NCI-H146 treated with DMSO at 0.1 percent for 48 hours (cell line): Measurements from ENCODE around the gene ZC3HAV1.
"Not testable (repeated sequence)": the region's sequence is repeated elsewhere in the genome, so short reads cannot be mapped to it uniquely, and the experiment has no call there.

Source experiments
- DNase-seq: peaks from one replicate; lab custom pipeline; 2025; ENCODE audit not compliant: unreplicated experiment; lab: John Stamatoyannopoulos, UW

ZC3HAV1 gene

GRCh38 chr7:139112741-139113250 lies 3.3 kb upstream of the ZC3HAV1 start:
- no peak for DNase-seq

GRCh38 chr7:139112316-139112715 lies 2.8 kb upstream of the ZC3HAV1 start:
- no peak for DNase-seq

- no peak for DNase-seq
Observed at GRCh38 chr7:139111811-139112301, 2.3 kb upstream of the ZC3HAV1 start.

- DNase-seq = no peak
Observed at GRCh38 chr7:139111147-139111546, 1.6 kb upstream of the ZC3HAV1 start.

GRCh38 chr7:139109983-139110411 lies 477 bp upstream of the ZC3HAV1 start:
- no peak for DNase-seq

GRCh38 chr7:139108266-139109187 lies 993 bp downstream of the ZC3HAV1 start:
- peak; percentile 56 for DNase-seq

GRCh38 chr7:139106959-139107358 lies 2.6 kb downstream of the ZC3HAV1 start:
- no peak for DNase-seq

GRCh38 chr7:139106227-139106626 lies 3.3 kb downstream of the ZC3HAV1 start:
- DNase-seq = not testable (repeated sequence)

GRCh38 chr7:139105484-139105883 lies 4.0 kb downstream of the ZC3HAV1 start:
- DNase-seq = no peak

GRCh38 chr7:139104091-139104450 lies 5.4 kb downstream of the ZC3HAV1 start:
- no peak for DNase-seq

GRCh38 chr7:139103057-139103815 lies 6.3 kb downstream of the ZC3HAV1 start:
- no peak for DNase-seq

- not testable (repeated sequence) for DNase-seq
Observed at GRCh38 chr7:139101637-139102158, 7.8 kb downstream of the ZC3HAV1 start.

GRCh38 chr7:139099172-139099947 lies 10.2 kb downstream of the ZC3HAV1 start:
- DNase-seq = no peak

- no peak for DNase-seq
Observed at GRCh38 chr7:139095194-139095659, 14.3 kb downstream of the ZC3HAV1 start.

GRCh38 chr7:139094596-139094995 lies 14.9 kb downstream of the ZC3HAV1 start:
- no peak for DNase-seq

GRCh38 chr7:139094030-139094429 lies 15.5 kb downstream of the ZC3HAV1 start:
- no peak for DNase-seq

- DNase-seq = not testable (repeated sequence)
Observed at GRCh38 chr7:139093512-139093911, 16.0 kb downstream of the ZC3HAV1 start.

GRCh38 chr7:139092090-139092796 lies 17.3 kb downstream of the ZC3HAV1 start:
- no peak for DNase-seq

GRCh38 chr7:139091677-139091996 lies 17.9 kb downstream of the ZC3HAV1 start:
- DNase-seq = no peak

GRCh38 chr7:139089118-139089517 lies 20.4 kb downstream of the ZC3HAV1 start:
- DNase-seq = no peak
